ENCODE results near the gene TARBP1.

TARBP1 gene

DNA sequence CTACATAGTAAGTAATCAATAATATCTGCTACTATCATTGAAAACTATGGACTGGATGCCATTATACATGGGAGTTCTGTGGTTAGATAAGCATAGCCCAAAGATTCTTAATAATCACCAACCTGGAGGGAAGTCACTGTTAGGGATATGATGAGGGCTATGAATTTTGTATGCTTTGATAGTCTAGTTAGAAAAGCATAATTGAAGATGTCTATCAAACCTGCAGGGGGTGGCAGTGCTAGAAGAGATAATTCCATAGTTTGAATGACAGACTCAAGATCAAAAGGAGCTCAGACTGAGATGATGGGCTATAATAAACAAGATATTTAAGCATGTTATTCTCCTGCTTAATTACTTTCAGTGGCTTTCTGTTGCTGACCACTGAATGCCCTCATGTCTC lies 121.1 kb downstream of the TARBP1 start:
- H3K27ac ChIP-seq, result no peak overlapping the region
- TF ChIP-seq ZFX (IDR thresholded peaks at IDR 0.05; ENCODE audit: borderline replicate concordance), result no peak
- TF ChIP-seq, protein P1, sequence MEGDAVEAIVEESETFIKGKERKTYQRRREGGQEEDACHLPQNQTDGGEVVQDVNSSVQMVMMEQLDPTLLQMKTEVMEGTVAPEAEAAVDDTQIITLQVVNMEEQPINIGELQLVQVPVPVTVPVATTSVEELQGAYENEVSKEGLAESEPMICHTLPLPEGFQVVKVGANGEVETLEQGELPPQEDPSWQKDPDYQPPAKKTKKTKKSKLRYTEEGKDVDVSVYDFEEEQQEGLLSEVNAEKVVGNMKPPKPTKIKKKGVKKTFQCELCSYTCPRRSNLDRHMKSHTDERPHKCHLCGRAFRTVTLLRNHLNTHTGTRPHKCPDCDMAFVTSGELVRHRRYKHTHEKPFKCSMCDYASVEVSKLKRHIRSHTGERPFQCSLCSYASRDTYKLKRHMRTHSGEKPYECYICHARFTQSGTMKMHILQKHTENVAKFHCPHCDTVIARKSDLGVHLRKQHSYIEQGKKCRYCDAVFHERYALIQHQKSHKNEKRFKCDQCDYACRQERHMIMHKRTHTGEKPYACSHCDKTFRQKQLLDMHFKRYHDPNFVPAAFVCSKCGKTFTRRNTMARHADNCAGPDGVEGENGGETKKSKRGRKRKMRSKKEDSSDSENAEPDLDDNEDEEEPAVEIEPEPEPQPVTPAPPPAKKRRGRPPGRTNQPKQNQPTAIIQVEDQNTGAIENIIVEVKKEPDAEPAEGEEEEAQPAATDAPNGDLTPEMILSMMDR (IDR thresholded peaks at IDR 0.05), result no peak

DNA sequence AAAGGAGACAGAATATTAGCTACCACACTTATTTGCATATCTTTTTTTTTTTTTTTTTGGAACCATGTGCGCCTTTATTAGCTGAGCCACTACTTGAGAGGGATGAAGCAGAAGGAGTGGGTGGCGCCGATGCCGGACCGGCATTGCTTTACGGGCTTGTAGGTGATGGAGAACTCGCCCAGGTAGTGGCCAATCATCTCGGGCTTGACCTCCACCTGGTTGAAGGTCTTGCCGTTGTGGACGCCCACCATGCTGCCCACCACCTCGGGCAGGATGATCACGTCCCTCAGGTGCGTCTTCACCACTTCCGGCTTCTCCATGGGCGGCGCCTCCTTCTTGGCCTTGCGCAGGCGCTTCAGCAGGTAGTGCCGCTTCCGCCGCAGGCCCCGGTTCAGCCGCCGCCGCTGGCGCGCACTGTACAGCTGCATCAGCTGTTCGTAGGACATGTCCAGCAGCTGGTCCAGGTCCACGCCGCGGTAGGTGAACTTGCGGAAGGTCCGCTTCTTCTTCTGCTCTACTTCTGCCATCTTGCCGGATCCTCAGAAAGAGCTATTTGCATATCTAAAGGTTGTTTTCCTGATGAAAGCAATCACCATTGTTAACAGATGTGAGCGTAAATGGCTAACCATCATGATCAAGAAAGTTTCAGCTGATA lies 122.2 kb downstream of the TARBP1 start:
- H3K27ac ChIP-seq, result peak overlapping the region; percentile 66

DNA sequence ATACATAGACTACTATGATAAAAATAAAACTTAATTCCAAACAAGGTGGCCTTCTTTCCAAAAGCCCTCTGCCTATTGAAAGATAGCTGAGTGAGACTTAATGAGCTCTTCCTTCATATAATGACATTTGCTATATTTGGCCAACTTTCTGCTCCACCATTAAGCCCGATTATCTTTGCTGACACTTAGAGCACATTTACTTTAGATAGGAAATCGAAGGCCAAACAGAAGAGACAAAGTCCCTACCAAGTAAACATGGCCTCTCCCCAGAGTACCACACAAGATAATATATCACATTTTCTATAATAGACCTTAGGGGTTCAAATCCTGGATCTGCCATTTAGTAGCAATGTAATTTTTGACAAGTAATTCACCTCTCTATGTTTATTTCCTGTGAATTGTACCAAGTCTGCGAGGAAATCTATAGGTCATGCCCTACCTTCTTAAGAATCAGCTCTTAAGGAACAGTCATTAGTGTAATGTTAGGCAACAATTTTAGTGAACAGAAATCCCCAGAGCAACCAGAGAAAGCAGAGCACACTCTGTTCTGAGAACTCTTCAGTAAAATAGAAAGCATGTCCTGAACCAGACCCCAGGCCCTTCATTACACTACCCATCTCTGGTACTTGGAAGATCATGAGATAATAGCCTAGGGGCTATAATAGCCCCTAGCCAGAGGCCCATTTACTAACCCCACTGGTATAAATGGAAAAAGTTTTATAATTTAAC lies 123.0 kb downstream of the TARBP1 start:
- H3K27ac ChIP-seq, result peak overlapping the region; percentile 66

DNA sequence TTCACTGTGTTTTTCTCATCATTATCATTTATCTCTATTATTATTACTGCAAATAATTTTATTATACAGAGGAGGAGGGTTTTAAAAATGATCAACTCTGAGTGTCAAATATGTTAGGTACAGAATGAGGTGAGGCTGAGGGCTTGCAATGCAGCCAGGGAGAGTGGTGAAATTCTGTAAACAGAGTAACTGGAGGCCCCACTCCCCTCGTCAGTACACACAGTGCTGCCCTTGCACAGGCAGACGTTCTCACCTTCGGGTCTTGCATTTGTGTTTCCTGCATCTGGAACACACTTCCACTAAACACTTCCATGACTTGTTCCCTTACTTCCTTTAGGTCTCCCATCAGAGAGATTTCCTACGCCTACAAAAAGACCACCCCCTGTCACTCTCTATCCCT lies 130.0 kb downstream of the TARBP1 start:
- no peak overlapping the region for H3K27ac ChIP-seq
- TF ChIP-seq ZFX (IDR thresholded peaks at IDR 0.05; ENCODE audit: borderline replicate concordance), result no peak
- TF ChIP-seq, protein P1 (IDR thresholded peaks at IDR 0.05), result no peak

More for the DNA sequence above, 123.0 kb downstream of the TARBP1 start:
- TF ChIP-seq ZFX (IDR thresholded peaks at IDR 0.05; ENCODE audit: borderline replicate concordance), result no peak
- TF ChIP-seq, protein P1 (IDR thresholded peaks at IDR 0.05), result no peak

DNA sequence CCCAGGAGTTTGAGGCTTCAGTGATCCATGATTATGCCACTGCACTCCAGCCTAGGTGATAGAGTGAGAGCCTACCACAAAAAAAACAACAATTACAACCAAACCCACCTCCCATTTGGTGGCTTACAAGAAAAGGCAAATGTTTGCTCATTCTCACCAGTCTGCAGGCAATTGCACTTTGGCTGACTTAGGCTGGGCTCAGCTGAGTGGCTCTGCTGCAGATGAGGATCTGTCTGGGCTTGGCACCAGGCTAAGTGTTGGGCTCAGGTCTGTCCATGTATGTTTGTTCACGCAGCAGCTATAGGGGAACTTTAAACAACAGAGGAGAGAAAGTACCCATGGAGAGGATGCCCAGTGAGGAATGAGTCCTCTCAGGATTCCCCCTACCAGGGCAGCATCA lies 133.7 kb downstream of the TARBP1 start:
- no peak overlapping the region for H3K27ac ChIP-seq
- TF ChIP-seq, protein P1 (IDR thresholded peaks at IDR 0.05), result no peak
- TF ChIP-seq ZFX (IDR thresholded peaks at IDR 0.05; ENCODE audit: borderline replicate concordance), result no peak

DNA sequence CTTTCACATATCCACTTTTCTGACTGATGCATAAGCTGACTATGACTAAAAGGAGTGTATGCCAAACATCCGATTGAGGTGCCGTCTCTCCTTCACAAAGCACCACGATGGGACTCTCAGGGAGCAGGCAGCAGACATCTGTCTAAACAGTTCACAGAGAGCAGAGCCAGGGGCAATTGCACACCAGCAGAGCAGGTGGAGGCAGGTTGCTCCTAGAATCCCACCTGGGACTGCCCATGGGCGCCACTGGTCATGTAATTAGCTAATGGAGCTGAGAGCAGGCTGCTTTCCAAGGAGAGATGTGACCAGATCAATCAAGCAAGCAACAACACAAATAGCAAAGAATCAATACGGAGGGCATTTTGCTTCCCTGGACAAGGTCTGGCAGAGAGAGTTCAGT lies 136.2 kb downstream of the TARBP1 start:
- H3K27ac ChIP-seq, result no peak overlapping the region
- no peak for TF ChIP-seq ZFX (IDR thresholded peaks at IDR 0.05; ENCODE audit: borderline replicate concordance)
- TF ChIP-seq, protein P1 (IDR thresholded peaks at IDR 0.05), result no peak
